IMR-90 (cell line): ENCODE results near the gene EXOSC3.

Experiments
- BHLHE40 ChIP-seq: fragments of 150-350 bp; IDR thresholded peaks from 2 replicates; pipeline ENCODE4 v1.6.1; 2016; ENCODE audit warnings: mild to moderate bottlenecking, low read depth, low read length
- CEBPB ChIP-seq: IDR thresholded peaks from 2 replicates; pipeline ENCODE4 v1.6.1; 2012; ENCODE audit warnings: low read depth, low read length, improper control_type of control experiment
- CHD1 ChIP-seq: IDR thresholded peaks from 2 replicates; pipeline ENCODE4 v1.6.1; 2012; ENCODE audit warnings: low read depth, low read length, improper control_type of control experiment
- CTCF ChIP-seq: conservative IDR thresholded peaks from 2 replicates; pipeline ENCODE4 v1.5.1; 2012; ENCODE audit warnings: mild to moderate bottlenecking, low read depth, low read length, improper control_type of control experiment
- FOS ChIP-seq: fragments of 150-350 bp; IDR thresholded peaks from 2 replicates; pipeline ENCODE4 v1.6.1; 2016; ENCODE audit warnings: low read depth, low read length
- MAFK ChIP-seq: IDR thresholded peaks from 2 replicates; pipeline ENCODE4 v1.6.1; 2012; ENCODE audit warnings: low read depth, low read length, improper control_type of control experiment
- MAZ ChIP-seq: IDR thresholded peaks from 2 replicates; pipeline ENCODE4 v1.6.1; 2012; ENCODE audit warnings: low read depth, mild to moderate bottlenecking, low read length, improper control_type of control experiment, moderate library complexity, borderline replicate concordance
- NFE2L2 ChIP-seq: fragments of 150-350 bp; IDR thresholded peaks from 2 replicates; pipeline ENCODE4 v1.6.1; 2016; ENCODE audit warnings: low read depth, mild to moderate bottlenecking, low read length
- POLR2A ChIP-seq: IDR thresholded peaks from 2 replicates; pipeline ENCODE4 v1.6.1; 2012; ENCODE audit warnings: mild to moderate bottlenecking, low read depth, low read length
- RAD21 ChIP-seq: IDR thresholded peaks from 2 replicates; pipeline ENCODE4 v1.6.1; 2012; ENCODE audit warnings: low read length, improper control_type of control experiment
- RCOR1 ChIP-seq: IDR thresholded peaks from 2 replicates; pipeline ENCODE4 v1.6.1; 2012; ENCODE audit warnings: mild to moderate bottlenecking, low read length, improper control_type of control experiment; ENCODE audit not compliant: insufficient replicate concordance
- RFX5 ChIP-seq: IDR thresholded peaks from 2 replicates; pipeline ENCODE4 v1.8.0; 2012; ENCODE audit warnings: low read depth, mild to moderate bottlenecking, low read length, moderate library complexity
- SMC3 ChIP-seq: fragments of 150-350 bp; IDR thresholded peaks from 2 replicates; pipeline ENCODE4 v1.6.1; 2016; ENCODE audit warnings: low read depth, mild to moderate bottlenecking, antibody characterized with exemption, low read length, moderate library complexity
- USF2 ChIP-seq: fragments of 150-350 bp; IDR thresholded peaks from 2 replicates; pipeline ENCODE4 v1.6.1; 2017; ENCODE audit warnings: mild to moderate bottlenecking, antibody characterized with exemption, low read length, low read depth

GRCh38 chr9:37784616-37785483 lies at the start of gene EXOSC3:
- TF ChIP-seq RAD21 (peak; percentile 9), CTCF (0 out of 2 replicates have a peak, but pooled peaks have one; percentile 4), POLR2A (peak; percentile 68; the same call in 1 of the 2 replicates), FOS (no peak), RCOR1 (no peak), NFE2L2 (no peak), USF2 (peak; percentile 63), MAFK (no peak), RFX5 (no peak), MAZ (no peak; the same call in 1 of the 2 replicates), CHD1 (no peak), CEBPB (no peak), SMC3 (peak; percentile 12; the same call in 1 of the 2 replicates), BHLHE40 (no peak)
